Measurements from ENCODE around the gene BMPER. TPM values are rescaled to one million over a fixed set of nuclear protein-coding genes. Genes with fewer than 3 reads are reported as not detected.
A peak's percentile ranks its signal among the peaks of the same experiment; 100 is the strongest.

Gene BMPER
- total RNA-seq, 1 donor from 2014 or later, result 0.56 TPM

DNA sequence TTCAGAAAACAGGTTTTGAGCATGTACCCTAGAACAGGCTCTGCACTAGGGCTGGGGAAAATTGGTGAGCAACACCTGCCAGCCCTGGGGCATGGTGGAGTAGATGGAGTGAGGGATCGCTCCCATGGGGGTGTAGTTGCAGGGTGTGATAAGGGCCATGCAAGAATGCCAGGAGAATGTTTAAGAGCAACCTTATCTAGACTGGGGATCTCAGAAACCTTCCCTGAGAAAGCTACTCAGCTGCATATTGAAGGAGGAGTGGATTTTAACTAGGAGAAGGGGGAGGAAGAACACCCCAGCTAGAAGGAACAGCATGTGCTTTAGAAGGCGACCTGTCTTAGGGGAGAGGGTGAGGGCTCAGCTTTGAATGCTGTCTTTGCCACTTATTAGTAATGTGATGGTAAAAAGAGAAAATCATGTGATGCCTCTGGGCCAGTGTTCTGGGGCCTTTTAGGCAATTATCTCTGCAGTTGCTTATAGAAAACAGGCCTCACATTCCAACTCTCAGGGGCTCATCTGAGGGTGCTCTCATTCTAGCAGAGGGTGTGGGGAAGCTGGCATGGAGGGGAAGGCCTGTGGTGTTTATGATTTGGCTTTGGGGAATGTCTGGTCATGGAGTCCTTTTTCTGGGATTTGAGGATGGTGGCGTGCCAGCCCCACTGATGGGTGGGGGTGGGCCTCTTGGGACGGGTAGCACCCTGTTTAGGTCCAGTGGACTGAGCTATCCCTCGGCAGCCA, 225.4 kb downstream of the BMPER start:
- peaks cover 4% of the 10 kb centered on the region for H3K27me3 Mint-ChIP-seq (ENCODE audit: unreplicated experiment)
- H3K4me3 Mint-ChIP-seq (ENCODE audit: unreplicated experiment), result no peak overlapping the region
- DNase-seq (ENCODE audit: extremely low spot score, unreplicated experiment), result no peak

DNA sequence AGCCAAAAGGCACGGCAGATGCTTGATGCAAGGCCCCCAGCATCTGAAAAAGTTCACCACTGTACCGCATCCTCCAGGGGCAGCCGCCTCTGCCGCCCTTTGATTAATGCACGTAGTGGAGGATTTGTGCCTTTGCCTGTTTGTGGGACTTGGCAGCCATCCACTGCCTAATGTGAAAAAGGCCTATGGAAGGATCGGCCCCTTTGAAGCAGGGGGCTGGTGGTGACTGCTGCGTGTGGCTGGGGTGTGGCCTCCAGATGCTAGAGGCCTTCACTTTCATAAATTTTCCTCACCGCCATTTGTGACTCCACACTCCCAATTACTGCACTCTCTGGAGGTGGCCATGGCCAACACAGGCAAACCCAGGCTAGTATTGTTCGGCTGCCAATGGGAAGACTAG, 226.0 kb downstream of the BMPER start:
- no peaks in the 10 kb centered on the region for H3K9me3 Mint-ChIP-seq (ENCODE audit: unreplicated experiment)
- TF ChIP-seq, protein P1, sequence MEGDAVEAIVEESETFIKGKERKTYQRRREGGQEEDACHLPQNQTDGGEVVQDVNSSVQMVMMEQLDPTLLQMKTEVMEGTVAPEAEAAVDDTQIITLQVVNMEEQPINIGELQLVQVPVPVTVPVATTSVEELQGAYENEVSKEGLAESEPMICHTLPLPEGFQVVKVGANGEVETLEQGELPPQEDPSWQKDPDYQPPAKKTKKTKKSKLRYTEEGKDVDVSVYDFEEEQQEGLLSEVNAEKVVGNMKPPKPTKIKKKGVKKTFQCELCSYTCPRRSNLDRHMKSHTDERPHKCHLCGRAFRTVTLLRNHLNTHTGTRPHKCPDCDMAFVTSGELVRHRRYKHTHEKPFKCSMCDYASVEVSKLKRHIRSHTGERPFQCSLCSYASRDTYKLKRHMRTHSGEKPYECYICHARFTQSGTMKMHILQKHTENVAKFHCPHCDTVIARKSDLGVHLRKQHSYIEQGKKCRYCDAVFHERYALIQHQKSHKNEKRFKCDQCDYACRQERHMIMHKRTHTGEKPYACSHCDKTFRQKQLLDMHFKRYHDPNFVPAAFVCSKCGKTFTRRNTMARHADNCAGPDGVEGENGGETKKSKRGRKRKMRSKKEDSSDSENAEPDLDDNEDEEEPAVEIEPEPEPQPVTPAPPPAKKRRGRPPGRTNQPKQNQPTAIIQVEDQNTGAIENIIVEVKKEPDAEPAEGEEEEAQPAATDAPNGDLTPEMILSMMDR (IDR thresholded peaks at IDR 0.05), result no peak
- no peak overlapping the region for H3K4me3 Mint-ChIP-seq (ENCODE audit: unreplicated experiment)
- no peaks in the 10 kb centered on the region for H3K36me3 Mint-ChIP-seq (ENCODE audit: unreplicated experiment)
- no peak for DNase-seq (ENCODE audit: extremely low spot score, unreplicated experiment)
- H3K4me1 Mint-ChIP-seq (ENCODE audit: unreplicated experiment), result peaks cover 3% of the 10 kb centered on the region
- H3K27ac Mint-ChIP-seq (ENCODE audit: unreplicated experiment), result no peak overlapping the region
- peaks cover 4% of the 10 kb centered on the region for H3K27me3 Mint-ChIP-seq (ENCODE audit: unreplicated experiment)

More for the DNA sequence above, 225.4 kb downstream of the BMPER start:
- Mint-ChIP-seq H3K27ac (ENCODE audit: unreplicated experiment) (no peak overlapping the region), H3K9me3 (ENCODE audit: unreplicated experiment) (peaks cover 4% of the 10 kb centered on the region), H3K36me3 (ENCODE audit: unreplicated experiment) (no peaks in the 10 kb centered on the region), H3K4me1 (ENCODE audit: unreplicated experiment) (peaks cover 3% of the 10 kb centered on the region)
- TF ChIP-seq, protein P1 (IDR thresholded peaks at IDR 0.05), result no peak

DNA sequence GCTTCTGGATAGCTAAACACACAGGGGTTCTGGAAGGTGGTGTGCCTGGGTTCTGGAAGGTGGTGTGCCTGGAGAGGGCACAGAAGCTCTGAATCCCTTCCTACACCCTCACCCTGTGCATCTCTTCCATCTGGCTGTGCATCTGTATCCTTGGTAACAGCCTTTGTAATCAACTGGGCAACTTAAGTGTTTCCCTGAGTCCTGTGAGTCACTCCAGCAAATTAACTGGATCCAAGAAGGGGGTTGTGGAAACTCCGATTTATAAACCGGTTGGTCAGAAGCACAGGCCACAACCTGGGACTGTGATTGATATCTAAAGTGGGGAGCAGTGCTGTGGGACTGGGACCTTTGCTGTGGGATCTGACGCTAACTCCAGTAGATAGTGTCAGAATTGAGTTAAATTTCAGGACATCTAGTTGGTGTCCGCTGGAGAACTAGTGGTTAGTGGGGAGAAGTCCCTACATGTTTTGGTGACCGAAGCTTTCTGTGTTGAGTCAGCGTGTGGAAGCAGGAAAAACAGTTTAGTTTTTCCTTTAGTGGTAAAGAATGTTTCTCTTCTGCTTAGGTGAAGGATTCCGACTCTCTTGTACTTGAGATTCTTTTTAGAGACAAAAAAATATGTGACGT, 228.1 kb downstream of the BMPER start:
- Mint-ChIP-seq H3K27me3 (ENCODE audit: unreplicated experiment) (peaks cover 3% of the 10 kb centered on the region), H3K27ac (ENCODE audit: unreplicated experiment) (no peak overlapping the region), H3K9me3 (ENCODE audit: unreplicated experiment) (no peaks in the 10 kb centered on the region), H3K4me1 (ENCODE audit: unreplicated experiment) (peaks cover 3% of the 10 kb centered on the region), H3K36me3 (ENCODE audit: unreplicated experiment) (no peaks in the 10 kb centered on the region), H3K4me3 (ENCODE audit: unreplicated experiment) (no peak overlapping the region)
- TF ChIP-seq, protein P1 (IDR thresholded peaks at IDR 0.05), result no peak
- no peak for DNase-seq (ENCODE audit: extremely low spot score, unreplicated experiment)

DNA sequence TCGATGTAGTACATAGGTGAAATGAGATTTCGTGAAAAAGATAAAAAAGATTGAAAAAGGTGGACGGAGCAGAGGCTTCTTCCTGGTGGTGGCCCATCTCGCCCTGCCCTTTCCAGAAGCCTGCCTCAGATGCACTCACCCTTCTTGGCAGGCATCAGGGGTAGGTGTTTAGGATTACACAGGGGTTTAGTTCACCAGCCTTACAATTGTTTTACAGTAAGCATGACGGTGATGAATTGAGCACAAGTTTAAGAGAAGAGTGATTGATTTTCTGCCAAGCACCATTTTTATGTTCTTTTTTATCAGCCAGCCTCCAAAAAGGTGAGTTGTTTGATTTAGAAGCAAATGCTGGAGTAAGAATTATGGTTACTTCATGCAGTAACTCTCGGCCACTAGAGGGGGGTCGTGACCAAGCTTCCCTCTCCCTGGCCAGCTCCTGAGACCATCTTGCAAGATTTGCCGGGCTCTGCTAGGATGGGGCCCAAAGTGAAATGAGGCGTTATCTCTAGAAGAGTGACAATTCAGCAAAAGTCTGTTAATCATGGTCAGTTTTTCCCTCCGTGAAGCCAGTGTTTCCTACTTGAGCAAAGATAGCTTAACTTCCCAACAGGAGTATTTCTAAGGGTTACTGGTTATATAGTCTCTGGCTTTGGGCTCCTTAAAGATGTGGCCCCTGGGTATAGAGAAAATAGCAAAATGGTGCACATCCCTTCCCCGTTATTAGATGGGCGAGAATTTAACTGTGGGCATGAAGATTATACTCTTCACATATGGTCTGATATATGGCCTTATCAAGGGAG, 228.8 kb downstream of the BMPER start:
- no peaks in the 10 kb centered on the region for H3K36me3 Mint-ChIP-seq (ENCODE audit: unreplicated experiment)
- peaks cover 3% of the 10 kb centered on the region for H3K27me3 Mint-ChIP-seq (ENCODE audit: unreplicated experiment)
- no peak overlapping the region for H3K4me3 Mint-ChIP-seq (ENCODE audit: unreplicated experiment)
- peaks cover 3% of the 10 kb centered on the region for H3K4me1 Mint-ChIP-seq (ENCODE audit: unreplicated experiment)
- DNase-seq (ENCODE audit: extremely low spot score, unreplicated experiment), result no peak
- no peak overlapping the region for H3K27ac Mint-ChIP-seq (ENCODE audit: unreplicated experiment)
- TF ChIP-seq, protein P1 (IDR thresholded peaks at IDR 0.05), result peak; percentile 85
- H3K9me3 Mint-ChIP-seq (ENCODE audit: unreplicated experiment), result no peaks in the 10 kb centered on the region

DNA sequence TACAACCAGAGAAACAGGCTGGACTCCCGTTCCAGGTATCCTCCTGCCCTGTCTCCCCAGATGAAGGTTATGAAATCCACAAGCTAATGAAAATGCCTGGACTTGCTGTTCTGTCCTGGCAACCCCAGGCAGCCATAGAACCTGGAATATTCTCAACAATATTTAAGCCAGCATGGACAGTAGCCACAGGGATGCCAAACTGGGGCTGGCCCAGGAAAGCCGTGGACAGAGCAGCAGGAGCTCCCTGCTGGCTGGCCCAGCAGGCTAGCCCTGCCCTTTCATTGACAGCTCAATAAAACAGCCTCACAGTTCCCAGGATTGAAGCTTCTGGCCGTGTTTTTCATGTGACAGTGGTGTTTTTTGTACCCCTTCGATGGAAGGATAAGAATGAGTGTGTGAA, 230.6 kb downstream of the BMPER start:
- DNase-seq (ENCODE audit: extremely low spot score, unreplicated experiment), result no peak
- no peaks in the 10 kb centered on the region for H3K9me3 Mint-ChIP-seq (ENCODE audit: unreplicated experiment)
- H3K27ac Mint-ChIP-seq (ENCODE audit: unreplicated experiment), result no peak overlapping the region
- TF ChIP-seq, protein P1 (IDR thresholded peaks at IDR 0.05), result no peak
- no peak overlapping the region for H3K4me3 Mint-ChIP-seq (ENCODE audit: unreplicated experiment)
- no peaks in the 10 kb centered on the region for H3K36me3 Mint-ChIP-seq (ENCODE audit: unreplicated experiment)
- peaks cover 3% of the 10 kb centered on the region for H3K27me3 Mint-ChIP-seq (ENCODE audit: unreplicated experiment)
- peaks cover 1% of the 10 kb centered on the region for H3K4me1 Mint-ChIP-seq (ENCODE audit: unreplicated experiment)
